H1 (cell line): Measurements from ENCODE around the gene TLK1. TPM values are rescaled to one million over a fixed set of nuclear protein-coding genes. Genes with fewer than 3 reads are reported as not detected.

Experiments used
- CTCF ChIA-PET: fragments of 300-600 bp; sonication (Branson Sonifier 250); formaldehyde crosslinking; loops from one replicate; lab custom pipeline; 2021; ENCODE audit not compliant: partially characterized antibody; lab: Charles Lee
- POLR2A ChIA-PET: fragments of 300-600 bp; sonication (Branson Sonifier 250); formaldehyde crosslinking; loops from one replicate; lab custom pipeline; 2021; ENCODE audit warnings: inconsistent platforms; ENCODE audit not compliant: partially characterized antibody; lab: Charles Lee
- DNase-seq, 2 experiments: peaks; one replicate each; pipeline versions ENCODE4 v3.0.0 to v3.0.0-alpha.2; 2010 to 2022; ENCODE audit warnings: low spot score in 2 of 2, low read depth in 1 of 2, mixed read lengths in 1 of 2
- FAIRE-seq: peaks from 2 replicates; lab custom pipeline; 2011; peaks lifted over from hg19 to GRCh38; lab: Jason Lieb, UNC
- H2AFZ ChIP-seq: 2 replicates; pipeline ENCODE4 v1.8.1; 2012; ENCODE audit warnings: low read length, inconsistent platforms
- H2AK5ac ChIP-seq: 2 replicates; pipeline ENCODE4 v1.6.1; 2013; ENCODE audit warnings: low read depth, low read length
- H2BK120ac ChIP-seq: replicated peaks from 2 replicates; pipeline ENCODE3; 2013; ENCODE audit warnings: low read depth, low read length, inconsistent platforms
- H2BK12ac ChIP-seq: 2 replicates; pipeline ENCODE4 v1.6.1; 2013; ENCODE audit warnings: low read depth, low read length
- H2BK15ac ChIP-seq: 2 replicates; pipeline ENCODE4 v1.6.1; 2013; ENCODE audit warnings: low read length
- H2BK20ac ChIP-seq: 2 replicates; pipeline ENCODE4 v1.6.1; 2013; ENCODE audit warnings: low read length
- H2BK5ac ChIP-seq: 2 replicates; pipeline ENCODE4 v1.6.1; 2013; ENCODE audit warnings: low read depth, low read length
- H3K14ac ChIP-seq: 2 replicates; pipeline ENCODE4 v1.6.1; 2013; ENCODE audit warnings: inconsistent platforms; ENCODE audit not compliant: insufficient read length
- H3K18ac ChIP-seq: 2 replicates; pipeline ENCODE4 v1.6.1; 2013; ENCODE audit warnings: low read length; ENCODE audit errors: extremely low read depth
- H3K23ac ChIP-seq: 2 replicates; pipeline ENCODE4 v1.6.1; 2013; ENCODE audit warnings: inconsistent platforms; ENCODE audit not compliant: insufficient read length
- H3K23me2 ChIP-seq: 2 replicates; pipeline ENCODE4 v1.6.1; 2013; ENCODE audit warnings: low read depth, low read length
- H3K27ac ChIP-seq: 2 replicates; pipeline ENCODE4 v1.6.1; 2011; ENCODE audit warnings: low read depth, low read length, inconsistent platforms
- H3K27me3 ChIP-seq, 4 experiments: replicated peaks in 1 of 4; 1 replicate in 1 of 4; 2 replicates in 3 of 4; pipeline versions ENCODE4 v1.6.1 to v1.8.1; 2011 to 2013; ENCODE audit warnings: low read length in 3 of 4, mild to moderate bottlenecking in 3 of 4, inconsistent platforms in 2 of 4, mixed read lengths in 2 of 4, moderate library complexity in 1 of 4; ENCODE audit not compliant: control insufficient read depth in 3 of 4, insufficient read depth in 3 of 4; ENCODE audit errors: extremely low read depth in 1 of 4
- H3K36me3 ChIP-seq, 4 experiments: 2 replicates each; pipeline versions ENCODE4 v1.6.1 to v1.8.1; 2011 to 2013; ENCODE audit warnings: mild to moderate bottlenecking in 4 of 4, low read length in 3 of 4, moderate library complexity in 2 of 4, control low read depth in 1 of 4, inconsistent platforms in 1 of 4; ENCODE audit not compliant: insufficient read depth in 4 of 4, control insufficient read depth in 2 of 4
- H3K4ac ChIP-seq: replicated peaks from 2 replicates; pipeline ENCODE3; 2013; ENCODE audit warnings: low read length, low read depth, mixed read lengths, inconsistent platforms; ENCODE audit not compliant: insufficient read length
- H3K4me1 ChIP-seq, 4 experiments: replicated peaks in 1 of 4; 1 replicate in 1 of 4; 2 replicates in 3 of 4; pipeline versions ENCODE4 v1.6.1 to v1.8.1; 2011 to 2013; ENCODE audit warnings: low read length in 3 of 4, inconsistent platforms in 2 of 4, mixed read lengths in 1 of 4; ENCODE audit not compliant: insufficient read depth in 4 of 4, control insufficient read depth in 3 of 4
- H3K4me2 ChIP-seq, 2 experiments: 2 replicates each; pipeline versions ENCODE4 v1.6.1 to v1.8.1; 2011 to 2013; ENCODE audit warnings: low read depth in 2 of 2, low read length in 2 of 2, control low read depth in 1 of 2, inconsistent platforms in 1 of 2, mild to moderate bottlenecking in 1 of 2; ENCODE audit not compliant: insufficient read depth in 1 of 2
- H3K4me3 ChIP-seq, 4 experiments: fragments of 200-600, 300-600 bp in 1 of 4; sonication (generic), shearing (Covaris generic), sonication (Bioruptor Twin) in 1 of 4; 2 replicates each; pipeline versions ENCODE4 v1.5.1 to v1.8.1; 2011 to 2016; ENCODE audit warnings: low read length in 4 of 4, low read depth in 3 of 4, control low read depth in 2 of 4, inconsistent platforms in 2 of 4, mild to moderate bottlenecking in 2 of 4, mixed read lengths in 1 of 4, moderate library complexity in 1 of 4; ENCODE audit not compliant: insufficient read depth in 2 of 4; ENCODE audit errors: extremely low read depth in 1 of 4
- H3K56ac ChIP-seq: replicated peaks from 2 replicates; pipeline ENCODE3; 2013; ENCODE audit warnings: low read depth, mild to moderate bottlenecking, mixed read lengths, low read length, inconsistent platforms; ENCODE audit not compliant: insufficient read length
- H3K79me1 ChIP-seq: 2 replicates; pipeline ENCODE4 v1.6.1; 2013; ENCODE audit warnings: low read depth, low read length, control low read depth
- H3K79me2 ChIP-seq, 2 experiments: 2 replicates each; pipeline versions ENCODE4 v1.6.1 to v1.8.1; 2012 to 2013; ENCODE audit warnings: low read length in 2 of 2, mild to moderate bottlenecking in 2 of 2, inconsistent platforms in 1 of 2; ENCODE audit not compliant: insufficient read depth in 2 of 2, control insufficient read depth in 1 of 2
- H3K9ac ChIP-seq, 4 experiments: replicated peaks in 1 of 4; 1 replicate in 1 of 4; 2 replicates in 3 of 4; pipeline versions ENCODE4 v1.6.1 to v1.8.1; 2011 to 2013; ENCODE audit warnings: low read depth in 3 of 4, low read length in 3 of 4, control low read depth in 2 of 4, mild to moderate bottlenecking in 2 of 4, moderate library complexity in 2 of 4, inconsistent platforms in 1 of 4; ENCODE audit errors: extremely low read depth in 1 of 4
- H3K9me3 ChIP-seq, 2 experiments: 2 replicates each; pipeline versions ENCODE4 v1.6.1 to v1.8.1; 2012 to 2013; ENCODE audit warnings: mild to moderate bottlenecking in 2 of 2, moderate library complexity in 2 of 2, control low read depth in 1 of 2, inconsistent platforms in 1 of 2, low read depth in 1 of 2, low read length in 1 of 2, mixed read lengths in 1 of 2; ENCODE audit not compliant: insufficient read depth in 2 of 2
- H4K20me1 ChIP-seq, 2 experiments: replicated peaks in 1 of 2; 2 replicates each; pipeline versions ENCODE3 to v1.8.1; 2011 to 2013; ENCODE audit warnings: inconsistent platforms in 2 of 2, low read length in 2 of 2, mild to moderate bottlenecking in 1 of 2; ENCODE audit not compliant: insufficient read depth in 2 of 2, control insufficient read depth in 1 of 2
- H4K5ac ChIP-seq: 2 replicates; pipeline ENCODE4 v1.6.1; 2013; ENCODE audit warnings: low read length, low read depth, mixed read lengths, inconsistent platforms; ENCODE audit not compliant: insufficient read length
- H4K8ac ChIP-seq: 2 replicates; pipeline ENCODE4 v1.8.0; 2013; ENCODE audit warnings: mild to moderate bottlenecking, moderate library complexity, low read length, inconsistent platforms; ENCODE audit not compliant: insufficient read depth; ENCODE audit errors: extremely low read depth
- H4K91ac ChIP-seq: replicated peaks from 2 replicates; pipeline ENCODE3; 2013; ENCODE audit warnings: low read length, mixed read lengths, inconsistent platforms; ENCODE audit not compliant: insufficient read length
- GABPA ChIP-seq: IDR thresholded peaks from 2 replicates; pipeline ENCODE4 v1.6.1; 2011; ENCODE audit warnings: mild to moderate bottlenecking, low read length, moderate library complexity, borderline replicate concordance; ENCODE audit not compliant: insufficient read depth
- WGBS, 2 experiments: shearing (Covaris generic) in 1 of 2; methylation state at CpG; one replicate each; pipeline versions ENCODE4 v1.1.6 to v1.1.7; 2013 to 2015; ENCODE audit warnings: low lambda C conversion rate in 2 of 2, mixed read lengths in 2 of 2, inconsistent platforms in 1 of 2, low coverage in 1 of 2, missing lambda C conversion rate in 1 of 2; ENCODE audit not compliant: insufficient replicate concordance in 2 of 2, insufficient coverage in 1 of 2, insufficient read length in 1 of 2; ENCODE audit errors: extremely low coverage in 1 of 2, missing lambda C conversion rate in 1 of 2; 5-methylcytosine and 5-hydroxymethylcytosine counted together
- polyA plus RNA-seq, 7 experiments: library from polyadenylated mRNA; depleted of rRNA in 3 of 7; stranded (reverse) in 5 of 7; unstranded in 2 of 7; fragments of >200 nt in 5 of 7; fragments of 200-250 nt in 2 of 7; gene quantifications; 1 replicate in 5 of 7; 2 replicates in 1 of 7; 4 replicates in 1 of 7; pipeline versions ENCODE4 v1.2.1 to v1.2.3, GENCODE V29; 2011 to 2013; ENCODE audit warnings: missing spikeins in 2 of 7, mixed read lengths in 2 of 7
- total RNA-seq: library from RNA; stranded (reverse); fragmentation: NEBNext Ultra II Directional; extraction: Animal tissue kit (Norgen Biotek cat#: 25700); gene quantifications from 2 replicates; pipeline ENCODE4 v1.2.1, GENCODE V29; 2021

The TLK1 gene
- total and polyA plus RNA-seq, 2 of the 8 experiments (the other 6 are each of a cell fraction or from before 2014, with no cell fraction given): 11.2 to 102 TPM

DNA sequence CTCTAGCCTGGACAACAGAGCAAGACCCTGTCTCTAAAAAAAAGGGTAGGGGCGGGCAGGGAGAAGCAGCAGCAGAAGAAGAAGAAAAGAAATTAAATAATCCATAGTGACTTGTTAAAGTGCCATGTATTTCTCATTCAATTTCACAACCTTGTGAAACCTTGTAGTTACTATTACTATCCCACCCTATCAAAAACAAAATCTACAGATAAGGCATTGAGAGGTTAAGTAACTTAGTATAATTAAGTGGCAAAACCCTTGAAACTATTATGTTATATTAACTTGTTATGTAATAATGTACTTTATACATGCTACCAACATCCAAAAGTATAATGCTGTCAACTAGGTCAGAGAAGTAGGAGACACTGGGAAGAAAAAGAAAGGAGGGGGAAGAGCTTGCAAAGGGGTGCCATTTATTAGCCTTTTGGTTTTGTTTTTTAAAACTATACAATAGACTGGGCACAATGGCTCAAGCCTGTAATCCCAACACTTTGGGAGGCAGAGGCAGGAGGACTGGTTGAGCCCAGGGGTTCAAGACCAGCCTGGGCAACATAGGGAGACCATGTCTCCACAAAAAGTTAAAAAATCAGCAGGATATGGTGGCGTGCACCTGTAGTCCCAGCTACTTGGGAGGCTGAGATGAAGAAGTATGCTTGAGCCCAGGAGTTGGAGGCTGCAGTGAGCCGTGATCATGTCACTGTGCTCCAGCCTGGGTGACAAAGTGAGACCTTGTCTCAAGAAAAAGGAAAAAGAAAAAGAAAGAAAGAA, 11.3 kb downstream of the TLK1 start:
- H4K8ac ChIP-seq: no peak overlapping the region
- H3K23ac ChIP-seq: no peak overlapping the region
- H3K4me1 ChIP-seq: peaks cover 0 to 6% (median 2%) of the 10 kb centered on the region in 4 experiments; a peak in 3 of 7 replicates
- no peak overlapping the region for H3K4ac ChIP-seq
- no peak overlapping the region for H3K4me2 ChIP-seq
- no peak overlapping the region for H2AK5ac ChIP-seq
- no peak overlapping the region for H4K91ac ChIP-seq
- CTCF ChIA-PET: interaction anchor here (1.1 kb wide), 2 partner anchors 57 to 176 kb away, joined by 3 read pairs; no protein-coding TSS in a partner anchor
- H3K18ac ChIP-seq: no peak overlapping the region
- peaks cover 40 to 98% of the 10 kb centered on the region in 2 experiments for H3K79me2 ChIP-seq
- H4K20me1 ChIP-seq: peaks cover 11 to 12% of the 10 kb centered on the region in 2 experiments
- WGBS, 2 experiments: 89% methylated on average over 3 of the region's 3 CpGs; no CpG with 5 or more reads in 1 of the 2 experiments
- DNase-seq: no peak
- no peak overlapping the region for H2BK12ac ChIP-seq
- no peak overlapping the region for H2BK15ac ChIP-seq
- no peaks in the 10 kb centered on the region for H3K36me3 ChIP-seq
- no peak overlapping the region for H4K5ac ChIP-seq
- H2BK5ac ChIP-seq: no peak overlapping the region
- no peak overlapping the region for H3K4me3 ChIP-seq
- H3K27me3 ChIP-seq: no peaks in the 10 kb centered on the region
- no peaks in the 10 kb centered on the region for H3K9me3 ChIP-seq
- H2BK20ac ChIP-seq: no peak overlapping the region
- H3K23me2 ChIP-seq: no peaks in the 10 kb centered on the region
- H2AFZ ChIP-seq: no peak overlapping the region
- H3K56ac ChIP-seq: no peak overlapping the region
- no peak for FAIRE-seq
- no peak overlapping the region for H3K9ac ChIP-seq
- POLR2A ChIA-PET: interaction anchor here (0.6 to 2.8 kb wide), 3 partner anchors 8 to 25 kb away, joined by 3 to 19 read pairs (median 3); no protein-coding TSS in a partner anchor
- no peak overlapping the region for H3K14ac ChIP-seq
- no peaks in the 10 kb centered on the region; the same call in 1 of the 2 replicates for H3K79me1 ChIP-seq
- TF ChIP-seq GABPA: no peak
- TF ChIP-seq, all 59 proteins: peak for 0
- Histone ChIP-seq H3K27ac (no peak overlapping the region), H2BK120ac (no peak overlapping the region)
